ENCODE measurements around the gene SLC39A11.
A peak's percentile ranks its signal among the peaks of the same experiment; 100 is the strongest.

The SLC39A11 gene

GRCh38 chr17:72976971-72977770 is 115.3 kb downstream of the SLC39A11 start:
- peak; percentile 14 to 15 for DNase-seq

DNA sequence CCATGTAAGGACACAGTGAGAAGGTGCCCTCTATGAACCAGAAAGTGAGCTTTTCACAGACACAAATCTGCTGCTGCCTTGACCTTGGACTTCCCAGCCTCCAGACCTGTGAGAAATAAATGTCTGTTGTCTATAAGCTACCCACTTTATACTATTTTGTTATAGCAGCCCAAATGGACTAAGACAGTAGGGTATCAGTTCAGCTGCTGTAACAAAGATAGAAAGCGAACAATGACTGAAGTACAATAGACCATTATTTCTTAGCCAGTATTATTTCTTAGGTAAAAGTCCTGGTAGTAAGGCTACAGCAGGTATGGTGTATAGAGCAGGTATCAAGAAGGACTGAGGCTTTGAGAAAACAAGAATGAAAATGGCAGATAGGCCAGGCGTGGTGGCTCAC is 117.0 kb downstream of the SLC39A11 start:
- DNase-seq: no peak

DNA sequence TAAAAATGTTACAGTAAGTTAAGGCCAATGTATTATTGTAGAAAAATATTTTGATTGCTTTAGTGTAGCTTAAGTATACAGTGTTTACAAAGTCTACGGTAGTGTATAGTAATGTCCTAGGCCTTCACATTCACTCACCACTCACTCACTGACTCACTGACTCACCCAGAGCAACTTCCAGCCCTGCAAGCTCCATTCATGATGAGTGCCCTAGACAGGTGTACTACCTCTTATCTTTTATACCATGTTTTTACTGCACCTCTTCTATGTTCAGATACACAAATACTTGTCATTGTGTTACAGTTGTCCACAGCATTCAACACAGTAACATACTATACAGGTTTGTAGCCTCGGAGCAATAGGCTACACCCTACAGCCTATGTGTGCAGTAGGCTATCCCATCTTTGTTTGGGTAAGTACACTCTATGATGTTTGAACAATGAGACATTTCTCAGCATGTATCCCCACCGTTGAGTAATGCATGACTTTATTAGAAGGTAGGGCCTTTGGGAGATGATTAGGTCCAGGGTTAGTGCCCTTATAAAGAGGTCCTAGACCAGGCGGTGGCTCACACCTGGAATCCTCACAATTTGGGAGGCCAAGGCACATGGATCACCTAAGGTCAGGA is 117.8 kb downstream of the SLC39A11 start:
- DNase-seq: no peak

GRCh38 chr17:72972263-72972951 is 120.1 kb downstream of the SLC39A11 start:
- DNase-seq: no peak

- DNase-seq: no peak
Measured at GRCh38 chr17:72971226-72971880, 121.1 kb downstream of the SLC39A11 start.

DNA sequence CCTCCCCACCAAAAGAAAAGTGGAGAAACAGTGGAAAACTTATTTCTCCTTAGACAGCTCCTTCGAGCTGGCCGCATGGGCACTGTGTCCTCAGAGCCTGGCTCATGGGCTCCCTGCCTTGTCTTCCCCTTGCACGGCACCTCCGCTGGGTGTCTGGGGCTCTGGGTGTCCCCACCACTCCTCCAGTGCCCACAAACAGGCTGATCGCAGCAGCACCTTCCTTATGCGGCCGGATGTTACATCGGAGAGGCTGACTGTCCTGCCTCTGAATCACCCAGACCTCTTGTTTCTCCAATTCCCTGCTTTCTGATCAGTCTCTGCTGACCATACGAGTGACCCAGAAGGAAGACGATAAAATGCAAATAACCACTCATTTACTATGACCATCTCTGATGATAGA is 121.7 kb downstream of the SLC39A11 start:
- DNase-seq: no peak

GRCh38 chr17:72970246-72970645 is 122.2 kb downstream of the SLC39A11 start:
- DNase-seq: peak in 1 of 2 donors; percentile 64

DNA sequence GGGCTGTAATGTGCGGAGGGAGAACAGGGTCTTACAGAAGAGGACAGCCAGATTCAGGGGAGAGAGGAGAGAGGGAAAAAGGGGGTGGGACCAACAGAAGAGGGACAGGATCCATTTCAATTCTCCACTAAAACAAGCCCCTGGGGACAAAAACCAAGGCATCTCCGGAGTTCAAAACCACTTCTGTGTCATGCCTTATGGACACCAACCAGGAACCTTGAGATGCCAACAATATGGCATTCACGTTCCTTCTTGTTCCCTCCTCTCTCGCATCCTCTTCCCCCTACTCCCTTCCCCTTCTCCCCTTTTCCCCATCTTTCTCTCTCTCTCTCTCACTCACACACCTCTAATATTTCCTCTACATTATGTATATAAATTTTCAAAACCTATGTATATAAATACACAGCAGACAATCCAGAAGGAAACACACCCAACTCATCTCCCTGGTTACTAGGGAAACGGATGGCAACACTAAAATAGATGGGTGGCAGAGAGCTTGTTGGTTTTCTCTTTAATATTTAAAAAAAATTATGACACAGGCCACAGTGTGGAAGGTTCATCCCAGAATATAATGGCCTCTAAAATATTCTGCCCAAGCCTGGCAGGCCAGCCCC is 123.1 kb downstream of the SLC39A11 start:
- no peak for DNase-seq

GRCh38 chr17:72968798-72969197 is 123.7 kb downstream of the SLC39A11 start:
- DNase-seq: no peak

GRCh38 chr17:72967977-72968585 is 124.4 kb downstream of the SLC39A11 start:
- no peak for DNase-seq

DNA sequence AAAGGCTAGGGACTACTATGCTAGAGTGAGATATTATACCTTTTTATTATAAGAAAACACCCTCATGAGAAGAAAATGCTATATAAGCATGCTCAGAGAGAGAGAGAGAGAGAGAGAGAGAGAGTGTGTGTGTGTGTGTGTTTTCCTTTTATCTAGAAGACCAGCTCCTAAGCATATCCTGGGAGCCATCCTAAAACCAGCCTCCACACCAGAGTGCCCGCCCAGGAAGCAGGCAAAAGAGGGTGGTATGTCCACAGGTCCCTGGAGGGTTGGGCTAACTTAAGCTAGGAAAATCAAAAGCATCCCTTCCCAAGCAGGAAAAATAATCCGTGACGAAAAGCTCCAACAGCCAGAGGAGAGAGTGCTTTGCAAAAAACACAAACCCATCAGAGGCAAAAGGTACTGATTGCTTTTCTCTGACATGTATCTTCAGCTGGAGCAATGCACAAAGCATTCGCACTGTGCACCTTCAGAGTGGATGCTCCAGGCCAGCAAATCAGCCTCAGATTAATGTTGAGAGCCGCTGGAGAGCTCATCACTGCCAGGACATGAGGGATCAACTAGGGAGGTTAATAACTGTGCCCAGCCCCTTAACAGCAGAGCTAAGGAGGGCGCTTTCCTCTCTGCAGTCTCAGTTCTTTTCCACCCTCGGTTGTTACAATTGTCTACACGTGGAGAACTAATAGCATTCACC is 125.1 kb downstream of the SLC39A11 start:
- no peak for DNase-seq

- no peak for DNase-seq
Measured at GRCh38 chr17:72962106-72962505, 130.4 kb downstream of the SLC39A11 start.

- no peak for DNase-seq
Measured at GRCh38 chr17:72955391-72956140, 136.9 kb downstream of the SLC39A11 start.

- DNase-seq: no peak
Measured at GRCh38 chr17:72954579-72954978, 137.9 kb downstream of the SLC39A11 start.

GRCh38 chr17:72953621-72954020 is 138.9 kb downstream of the SLC39A11 start:
- DNase-seq: no peak

DNA sequence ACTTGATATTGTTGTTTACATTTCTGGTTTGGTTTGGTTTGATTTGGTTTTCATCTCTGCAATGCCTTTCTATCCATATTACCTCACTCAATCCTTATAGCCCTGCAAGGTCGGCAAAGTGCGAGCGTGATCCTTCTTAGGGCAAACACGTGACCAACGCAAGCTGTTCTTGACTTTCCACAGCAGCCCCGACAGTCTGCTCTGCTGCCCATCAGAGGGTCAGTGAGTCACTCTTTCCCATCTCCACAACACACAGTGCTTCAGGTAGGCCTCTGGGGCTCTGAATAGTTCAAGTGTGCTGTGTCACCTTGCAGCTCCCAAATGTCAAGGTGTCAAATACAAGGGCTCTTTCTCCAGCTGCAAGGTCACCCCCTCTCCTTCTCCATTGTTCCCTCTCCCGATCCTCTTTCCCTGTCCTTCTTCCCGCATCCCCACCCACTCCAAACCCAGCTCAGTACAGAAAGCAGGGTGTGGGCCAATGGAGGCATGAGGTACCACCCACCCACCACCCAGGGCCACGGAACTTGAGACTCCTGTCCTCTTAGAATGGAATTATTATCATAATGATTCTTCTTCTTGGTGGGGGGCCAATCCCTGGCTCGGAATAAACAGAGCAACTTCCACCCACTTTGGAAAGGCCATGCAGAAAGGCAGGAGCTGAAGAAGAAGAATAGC is 139.7 kb downstream of the SLC39A11 start:
- DNase-seq: no peak

DNA sequence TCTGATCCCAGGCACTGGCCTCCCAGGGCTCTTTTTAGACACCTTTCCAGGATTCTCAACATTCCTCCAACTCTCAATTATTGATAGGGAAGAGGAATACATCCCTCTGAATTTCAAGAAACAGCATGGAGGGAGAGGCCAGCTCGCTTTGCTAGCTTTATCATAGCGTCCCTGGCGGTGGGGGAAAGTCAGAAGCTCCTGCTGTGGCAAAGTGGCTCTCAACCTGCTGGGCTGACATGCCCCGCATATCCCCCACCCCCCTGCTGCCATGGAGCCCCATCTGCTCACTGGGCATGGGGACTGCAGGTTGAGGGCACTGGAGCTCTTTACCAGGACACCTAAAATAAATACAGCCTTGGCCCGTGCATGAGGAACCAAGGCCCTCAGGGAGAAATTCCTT is 140.3 kb downstream of the SLC39A11 start:
- DNase-seq: no peak

GRCh38 chr17:72950242-72950931 is 142.1 kb downstream of the SLC39A11 start:
- no peak for DNase-seq

GRCh38 chr17:72948115-72948514 is 144.4 kb downstream of the SLC39A11 start:
- DNase-seq: no peak

DNA sequence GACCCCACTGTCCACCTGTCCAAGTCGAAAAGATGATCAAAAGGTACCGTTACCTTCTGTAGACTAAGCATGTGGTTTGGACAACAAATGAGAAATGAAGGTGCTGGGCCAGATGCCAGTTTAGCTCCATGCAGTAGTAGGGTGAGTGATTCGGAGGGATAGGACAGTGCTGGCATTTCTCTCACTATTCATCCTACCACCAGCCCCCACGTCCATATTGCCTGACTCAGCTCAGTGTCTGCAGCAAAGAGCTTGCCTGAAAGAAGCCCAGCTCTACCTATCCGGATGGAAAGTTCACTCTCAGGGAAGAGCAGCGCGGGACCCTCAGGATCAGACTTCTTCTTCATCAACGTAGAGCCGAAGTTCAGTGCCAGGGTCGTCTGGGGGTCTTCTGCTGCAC is 145.0 kb downstream of the SLC39A11 start:
- DNase-seq: no peak
